Neuronal stem cell (in vitro differentiated cells): ENCODE data around the gene TAS1R2.

ENCODE experiments used
- DNase-seq: peaks from one replicate; pipeline ENCODE4 v3.0.0-alpha.2; 2013; ENCODE audit warnings: low spot score
- H2AFZ ChIP-seq: one replicate; pipeline ENCODE4 v1.6.1; 2013; ENCODE audit warnings: mild to moderate bottlenecking, low read length, inconsistent platforms
- H2AK5ac ChIP-seq: 2 replicates; pipeline ENCODE4 v1.6.1; 2013; ENCODE audit warnings: low read depth, mild to moderate bottlenecking, inconsistent platforms, low read length, moderate library complexity, mixed read lengths
- H2BK120ac ChIP-seq: 2 replicates; pipeline ENCODE4 v1.6.1; 2013; ENCODE audit warnings: low read depth, mild to moderate bottlenecking, inconsistent platforms, low read length, moderate library complexity, mixed read lengths
- H2BK12ac ChIP-seq: one replicate; pipeline ENCODE4 v1.6.1; 2013; ENCODE audit warnings: low read length, inconsistent platforms
- H2BK15ac ChIP-seq: 2 replicates; pipeline ENCODE4 v1.6.1; 2013; ENCODE audit warnings: mild to moderate bottlenecking, low read length, inconsistent platforms, mixed read lengths
- H2BK5ac ChIP-seq: one replicate; pipeline ENCODE4 v1.6.1; 2013; ENCODE audit warnings: inconsistent platforms, mild to moderate bottlenecking, low read length, moderate library complexity
- H3K14ac ChIP-seq: one replicate; pipeline ENCODE4 v1.6.1; 2013; ENCODE audit warnings: low read length, inconsistent platforms
- H3K18ac ChIP-seq: 2 replicates; pipeline ENCODE4 v1.6.1; 2013; ENCODE audit warnings: low read length, inconsistent platforms
- H3K23ac ChIP-seq: 2 replicates; pipeline ENCODE4 v1.6.1; 2013; ENCODE audit warnings: low read depth, mild to moderate bottlenecking, mixed read lengths, low read length, inconsistent platforms; ENCODE audit not compliant: poor library complexity
- H3K27ac ChIP-seq: replicated peaks from 3 replicates; pipeline ENCODE4 v1.5.1; 2013; ENCODE audit warnings: low read length, inconsistent platforms
- H3K27me3 ChIP-seq, 3 experiments: 2 replicates each; pipeline ENCODE4 v1.6.1; 2013; ENCODE audit warnings: low read length in 3 of 3, mild to moderate bottlenecking in 2 of 3, inconsistent platforms in 1 of 3, low read depth in 1 of 3, mixed read lengths in 1 of 3, moderate library complexity in 1 of 3; ENCODE audit not compliant: control insufficient read depth in 3 of 3, insufficient read depth in 3 of 3
- H3K36me3 ChIP-seq, 2 donors: replicated peaks in 1 of 2; 2 replicates each; pipeline ENCODE4 v1.6.1; 2013; ENCODE audit warnings: low read length in 2 of 2; ENCODE audit not compliant: control insufficient read depth in 2 of 2, insufficient read depth in 2 of 2
- H3K4ac ChIP-seq: 2 replicates; pipeline ENCODE4 v1.6.1; 2013; ENCODE audit warnings: inconsistent platforms, mild to moderate bottlenecking, low read length, moderate library complexity
- H3K4me1 ChIP-seq, 2 donors: 1 replicate in 1 of 2; 2 replicates in 1 of 2; pipeline ENCODE4 v1.6.1; 2013; ENCODE audit warnings: low read length in 2 of 2, low read depth in 1 of 2; ENCODE audit not compliant: control insufficient read depth in 2 of 2, insufficient read depth in 1 of 2
- H3K4me2 ChIP-seq: one replicate; pipeline ENCODE4 v1.6.1; 2013; ENCODE audit warnings: mild to moderate bottlenecking, low read length, inconsistent platforms; ENCODE audit not compliant: insufficient read depth, poor library complexity, severe bottlenecking
- H3K4me3 ChIP-seq, 2 donors: 2 replicates each; pipeline ENCODE4 v1.5.1; 2013; ENCODE audit warnings: low read length in 2 of 2, mild to moderate bottlenecking in 2 of 2, inconsistent platforms in 1 of 2, moderate library complexity in 1 of 2
- H3K79me1 ChIP-seq: one replicate; pipeline ENCODE4 v1.6.1; 2013; ENCODE audit warnings: low read depth, mild to moderate bottlenecking, inconsistent platforms, low read length, moderate library complexity
- H3K9ac ChIP-seq: one replicate; pipeline ENCODE4 v1.6.1; 2013; ENCODE audit warnings: mild to moderate bottlenecking, low read depth, low read length, inconsistent platforms; ENCODE audit not compliant: poor library complexity
- H3K9me3 ChIP-seq, 2 donors: replicated peaks in 1 of 2; 2 replicates each; pipeline versions ENCODE3 to v1.6.1; 2013; ENCODE audit warnings: low read length in 2 of 2, mild to moderate bottlenecking in 2 of 2, inconsistent platforms in 1 of 2, low read depth in 1 of 2, mixed read lengths in 1 of 2, moderate library complexity in 1 of 2; ENCODE audit not compliant: control insufficient read depth in 2 of 2, insufficient read depth in 1 of 2
- H4K8ac ChIP-seq: one replicate; pipeline ENCODE4 v1.6.1; 2013; ENCODE audit warnings: low read depth, mild to moderate bottlenecking, inconsistent platforms, low read length, moderate library complexity
- H4K91ac ChIP-seq: one replicate; pipeline ENCODE4 v1.6.1; 2013; ENCODE audit warnings: low read length, low read depth, mild to moderate bottlenecking, inconsistent platforms; ENCODE audit not compliant: poor library complexity
- WGBS, 2 donors: extraction: QIAGEN DNeasy Blood & Tissue Kit; methylation state at CpG; one replicate each; pipeline ENCODE4 v1.1.7; 2013; ENCODE audit warnings: missing lambda C conversion rate in 2 of 2, mixed read lengths in 1 of 2; ENCODE audit not compliant: insufficient read length in 2 of 2, insufficient replicate concordance in 1 of 2; ENCODE audit errors: extremely low coverage in 2 of 2; 5-methylcytosine and 5-hydroxymethylcytosine counted together

Gene TAS1R2

DNA sequence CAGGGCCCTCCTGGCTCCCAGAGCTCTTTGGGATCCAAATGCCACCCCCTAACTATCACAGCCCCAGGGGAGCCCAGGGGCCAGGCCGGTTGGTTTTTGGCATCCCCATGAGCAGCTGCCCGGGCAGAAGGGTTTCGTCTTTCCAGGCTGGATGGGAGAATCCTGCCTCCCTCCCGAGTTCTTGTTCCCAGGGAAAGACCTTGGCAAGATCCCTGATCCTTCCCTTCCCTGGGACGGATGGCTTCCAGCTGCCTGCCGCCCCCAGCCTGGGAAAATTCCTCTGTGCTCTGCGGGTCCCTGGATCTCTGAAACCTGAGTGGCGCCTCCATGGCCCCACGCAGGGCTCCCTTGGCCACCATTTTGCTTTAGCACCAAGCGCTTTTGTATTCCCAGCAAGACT, 55.6 kb downstream of the TAS1R2 start:
- no CpG with 5 or more reads among the region's 10 CpGs for WGBS, 2 donors
- Histone ChIP-seq H2BK15ac (no peak overlapping the region), H3K18ac (peak overlapping the region; percentile 11), H3K9ac (no peak overlapping the region), H3K79me1 (no peaks in the 10 kb centered on the region), H2BK120ac (no peak overlapping the region), H4K8ac (no peak overlapping the region), H2BK5ac (peak overlapping the region; percentile 7), H2BK12ac (no peak overlapping the region), H3K9me3 (no peaks in the 10 kb centered on the region), H3K27ac (no peak overlapping the region), H3K36me3 (no peaks in the 10 kb centered on the region), H3K14ac (no peak overlapping the region), H3K4me2 (no peak overlapping the region), H3K4me3 (no peak overlapping the region), H3K27me3 (peaks cover 0 to 19% (median 0%) of the 10 kb centered on the region in 3 experiments), H2AFZ (no peak overlapping the region), H3K4me1 (peaks cover 0 to 8% of the 10 kb centered on the region in 2 donors), H3K23ac (no peak overlapping the region), H4K91ac (no peak overlapping the region), H3K4ac (no peak overlapping the region), H2AK5ac (no peak overlapping the region)
- no peak for DNase-seq

DNA sequence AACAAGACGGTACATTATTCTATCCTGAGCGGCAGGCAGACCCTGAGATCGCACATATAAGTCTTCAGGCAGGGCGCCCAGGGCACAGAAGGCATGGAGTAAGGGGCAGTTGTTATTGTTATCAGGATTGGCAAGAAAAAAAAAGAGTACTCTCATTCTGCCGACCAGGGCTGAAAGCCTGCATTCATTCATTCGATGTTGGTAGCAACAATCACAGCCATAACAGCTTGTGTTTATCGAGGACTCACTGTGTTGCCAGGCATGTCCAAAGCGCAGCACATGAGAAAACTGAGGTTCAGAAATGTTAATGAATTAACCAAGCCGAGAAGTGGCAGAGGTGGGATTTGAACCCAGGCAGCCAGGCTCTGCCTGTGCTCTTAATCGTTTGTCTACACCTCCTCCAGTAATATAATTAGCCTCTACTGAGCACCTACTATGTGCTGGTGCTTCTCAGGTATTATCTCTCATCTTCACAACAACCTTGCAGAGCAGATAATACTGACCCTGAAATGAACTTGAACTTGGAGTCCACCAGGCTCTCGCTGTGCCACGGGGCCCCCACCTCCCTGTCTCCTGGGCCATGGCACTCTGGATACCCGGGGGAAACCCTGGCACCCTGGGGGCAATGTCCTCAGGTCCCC, 56.2 kb downstream of the TAS1R2 start:
- Histone ChIP-seq H4K8ac (no peak overlapping the region), H3K18ac (no peak overlapping the region), H3K36me3 (no peaks in the 10 kb centered on the region), H2BK5ac (peak overlapping the region; percentile 7), H2BK15ac (no peak overlapping the region), H2BK120ac (no peak overlapping the region), H3K4me3 (no peak overlapping the region), H2AFZ (no peak overlapping the region), H4K91ac (no peak overlapping the region), H3K23ac (no peak overlapping the region), H2BK12ac (no peak overlapping the region), H3K14ac (no peak overlapping the region), H3K4me2 (no peak overlapping the region), H3K79me1 (no peaks in the 10 kb centered on the region), H3K4ac (no peak overlapping the region), H3K27ac (no peak overlapping the region), H3K4me1 (peaks cover 0 to 8% of the 10 kb centered on the region in 2 donors), H2AK5ac (no peak overlapping the region), H3K9ac (no peak overlapping the region), H3K27me3 (peaks cover 0 to 23% (median 0%) of the 10 kb centered on the region in 3 experiments), H3K9me3 (no peaks in the 10 kb centered on the region)
- WGBS, 2 donors, result no CpG with 5 or more reads among the region's 13 CpGs
- no peak for DNase-seq

DNA sequence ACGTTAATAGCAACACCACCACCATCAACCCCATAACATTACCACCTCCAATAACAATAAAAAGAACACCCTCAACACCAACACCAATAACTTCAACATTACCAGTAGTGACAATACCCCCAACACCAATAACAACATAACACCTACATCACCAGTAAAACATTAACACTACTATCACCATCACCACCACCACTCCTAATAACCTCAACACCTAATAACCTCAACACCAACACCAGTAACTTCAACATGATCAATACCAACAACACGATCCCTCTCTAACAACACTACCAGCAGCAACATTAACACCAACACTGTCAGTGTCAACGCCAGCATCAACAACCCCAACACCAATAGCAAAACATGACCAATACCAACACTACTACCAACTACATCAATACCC, 57.2 kb downstream of the TAS1R2 start:
- Histone ChIP-seq H3K9ac (no peak overlapping the region), H3K18ac (no peak overlapping the region), H2BK120ac (no peak overlapping the region), H2BK5ac (no peak overlapping the region), H3K14ac (no peak overlapping the region), H3K4me1 (peaks cover 0 to 8% of the 10 kb centered on the region in 2 donors), H3K27me3 (peaks cover 0 to 26% (median 0%) of the 10 kb centered on the region in 3 experiments), H3K36me3 (no peaks in the 10 kb centered on the region), H3K4me3 (no peak overlapping the region), H3K4me2 (no peak overlapping the region), H4K8ac (no peak overlapping the region), H3K9me3 (no peaks in the 10 kb centered on the region), H3K4ac (no peak overlapping the region), H2BK15ac (no peak overlapping the region), H4K91ac (no peak overlapping the region), H2AFZ (no peak overlapping the region), H2AK5ac (no peak overlapping the region), H3K27ac (no peak overlapping the region), H3K79me1 (no peaks in the 10 kb centered on the region), H3K23ac (no peak overlapping the region), H2BK12ac (no peak overlapping the region)
- no peak for DNase-seq
- 96 to 100% methylated on average over 1 to 2 of the region's 3 CpGs for WGBS, 2 donors

DNA sequence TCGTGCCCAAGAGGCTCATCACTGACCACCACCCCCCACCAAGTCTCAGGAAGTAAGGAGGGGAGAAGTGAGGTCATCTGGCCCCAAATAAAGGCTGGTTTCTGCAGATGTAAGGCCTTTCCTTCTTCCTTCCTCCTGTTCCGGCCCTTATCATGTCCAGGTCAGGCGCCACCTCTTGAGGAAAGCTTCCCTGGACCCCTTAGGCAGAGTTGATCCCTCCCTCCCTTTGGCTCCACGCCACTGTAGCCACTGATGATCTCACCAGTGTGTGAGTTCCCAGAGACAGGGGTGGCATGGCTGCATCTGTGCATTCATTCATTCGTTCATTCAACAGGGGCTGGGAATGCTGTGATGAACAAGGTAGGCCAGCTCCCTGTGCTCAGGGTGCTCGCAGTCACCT, 59.2 kb downstream of the TAS1R2 start:
- Histone ChIP-seq H3K27me3 (peaks cover 0 to 18% (median 0%) of the 10 kb centered on the region in 3 experiments), H2BK120ac (peak overlapping the region; percentile 64), H2BK5ac (no peak overlapping the region), H3K36me3 (no peaks in the 10 kb centered on the region), H3K79me1 (no peaks in the 10 kb centered on the region), H3K4ac (no peak overlapping the region), H3K4me1 (peaks cover 0 to 11% of the 10 kb centered on the region in 2 donors), H3K9ac (no peak overlapping the region), H3K14ac (peak overlapping the region; percentile 43), H2BK12ac (no peak overlapping the region), H3K23ac (peak overlapping the region; percentile 19), H3K4me3 (no peak overlapping the region), H2AFZ (no peak overlapping the region), H3K18ac (peak overlapping the region; percentile 79), H2AK5ac (peak overlapping the region; percentile 49), H3K27ac (no peak overlapping the region), H3K9me3 (no peaks in the 10 kb centered on the region), H4K91ac (no peak overlapping the region), H2BK15ac (no peak overlapping the region), H3K4me2 (no peak overlapping the region), H4K8ac (no peak overlapping the region)
- DNase-seq, result no peak
- WGBS, 2 donors, result no CpG with 5 or more reads among the region's 6 CpGs
